ENCODE data around the gene SZT2.
A peak's percentile ranks its signal among the peaks of the same experiment; 100 is the strongest.

SZT2 gene

DNA sequence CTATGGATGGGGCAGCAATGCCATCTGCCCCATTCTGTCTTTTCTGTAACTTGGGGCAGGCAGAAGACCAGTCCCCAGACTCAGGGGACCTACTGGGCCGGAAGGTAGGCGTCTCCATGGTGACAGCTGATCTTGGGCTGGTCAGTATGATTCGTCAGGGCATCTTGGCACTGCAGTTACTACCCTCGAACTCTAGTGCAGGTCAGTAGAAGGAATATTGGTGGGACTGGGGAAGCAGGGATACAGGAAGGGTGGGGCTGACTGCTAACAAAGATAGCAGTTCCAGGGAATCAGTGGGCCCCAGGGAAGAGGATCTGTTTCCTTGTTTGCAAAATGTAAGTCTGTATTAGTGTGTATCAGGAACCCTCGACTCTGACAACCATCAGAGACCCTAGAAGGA is 26.2 kb downstream of the SZT2 start:
- intact Hi-C loops (cut with DNase I) = loop anchor here (2.0 kb wide), 1 partner anchor 189 kb away; no protein-coding TSS in a partner anchor
- no peak for DNase-seq

DNA sequence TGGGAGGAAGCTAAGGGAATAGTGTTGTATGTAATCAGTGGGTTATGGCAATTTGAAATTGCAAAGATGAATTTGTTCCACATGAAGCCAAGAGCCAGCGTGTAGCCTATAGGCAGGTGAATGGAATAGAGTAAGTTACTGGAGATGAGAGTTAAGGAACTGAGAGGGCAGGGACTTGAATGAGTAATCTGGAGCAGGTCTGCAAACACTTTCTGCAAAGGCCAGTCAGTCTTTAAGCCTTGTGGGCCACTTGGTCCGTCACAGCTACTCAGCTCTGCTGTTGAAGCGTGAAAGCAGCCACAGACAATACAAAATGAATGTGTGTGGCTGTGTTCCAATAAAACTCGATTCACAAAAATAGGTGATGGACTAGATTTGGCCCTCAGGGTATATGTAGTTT is 29.2 kb downstream of the SZT2 start:
- DNase-seq = no peak
- intact Hi-C loops (cut with DNase I) = no loop called here

DNA sequence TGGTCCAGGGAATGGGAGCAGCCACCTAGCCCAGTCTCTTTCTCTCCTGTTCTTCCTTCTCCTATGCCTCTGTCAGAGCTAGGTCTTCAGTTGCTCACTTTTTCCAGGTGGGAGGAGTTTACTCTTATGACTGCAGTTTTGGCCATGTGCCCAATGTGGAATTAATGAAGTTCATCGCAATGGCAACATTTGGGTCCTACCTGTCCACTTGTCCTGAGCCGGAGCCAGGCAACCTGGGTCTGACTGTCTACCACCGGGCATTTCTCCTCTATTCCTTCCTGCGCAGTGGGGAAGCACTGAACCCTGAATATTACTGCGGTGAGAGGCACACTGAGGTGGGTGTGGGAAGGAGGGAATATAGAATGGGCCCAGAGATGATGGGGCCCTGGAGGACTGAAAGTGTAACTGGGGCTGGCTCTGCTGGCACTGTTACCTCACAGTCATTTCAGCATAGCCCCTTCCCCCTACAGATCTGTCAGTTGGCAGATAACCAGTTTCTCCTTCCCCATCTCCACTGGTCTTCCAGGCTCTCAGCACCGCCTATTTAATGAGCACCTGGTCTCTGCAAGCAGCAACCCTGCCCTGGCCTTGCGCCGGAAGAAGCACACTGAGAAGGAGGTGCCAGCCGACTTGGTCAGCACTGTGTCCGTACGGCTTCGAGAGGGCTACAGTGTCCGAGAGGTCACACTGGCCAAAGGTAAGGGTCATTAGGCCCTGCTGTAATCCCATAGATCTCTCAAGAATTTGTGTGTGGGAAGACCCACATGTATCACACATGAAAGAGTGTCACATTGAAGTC is 30.1 kb downstream of the SZT2 start:
- intact Hi-C loops (cut with DNase I) = no loop called here
- no peak for DNase-seq

DNA sequence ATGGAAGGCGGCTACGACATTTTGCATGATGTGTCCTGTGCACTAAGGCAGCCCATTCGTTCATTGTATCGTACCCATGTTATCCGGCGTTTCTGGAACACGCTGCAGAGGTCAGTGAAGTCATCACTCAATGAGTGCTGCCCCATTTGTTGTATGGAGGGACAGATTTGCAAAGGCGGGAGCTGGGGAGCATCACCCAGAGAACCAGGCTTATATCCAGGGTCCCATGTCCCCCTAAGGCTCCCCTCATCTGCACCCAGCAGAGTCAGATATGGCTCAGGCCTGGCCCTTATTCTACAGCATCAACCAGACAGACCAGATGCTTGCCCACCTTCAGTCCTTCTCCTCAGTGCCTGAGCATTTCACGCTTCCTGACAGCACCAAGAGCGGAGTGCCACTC is 31.2 kb downstream of the SZT2 start:
- intact Hi-C loops (cut with DNase I) = no loop called here

DNA sequence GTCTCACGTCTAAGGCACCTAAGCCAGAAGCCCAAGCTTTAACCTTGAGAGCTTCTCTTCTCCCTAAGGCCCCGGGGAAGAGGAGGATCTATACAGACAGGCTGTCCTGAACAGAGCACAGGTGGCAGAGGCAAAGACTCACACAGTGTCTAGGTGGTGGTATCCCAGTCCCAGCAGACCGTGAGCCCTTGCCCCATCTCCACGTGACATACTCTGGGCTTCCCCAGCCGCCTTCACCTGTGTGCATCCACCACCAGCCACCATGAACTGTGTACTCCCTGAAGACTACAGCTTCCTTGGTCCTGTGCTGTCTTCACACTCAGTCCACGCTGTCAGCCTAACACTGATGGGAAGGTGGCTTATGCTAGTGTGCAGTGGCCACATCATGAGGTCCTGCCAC is 31.7 kb downstream of the SZT2 start:
- intact Hi-C loops (cut with DNase I) = no loop called here
- no peak for DNase-seq

More for the DNA sequence above, 31.2 kb downstream of the SZT2 start:
- no peak for DNase-seq

DNA sequence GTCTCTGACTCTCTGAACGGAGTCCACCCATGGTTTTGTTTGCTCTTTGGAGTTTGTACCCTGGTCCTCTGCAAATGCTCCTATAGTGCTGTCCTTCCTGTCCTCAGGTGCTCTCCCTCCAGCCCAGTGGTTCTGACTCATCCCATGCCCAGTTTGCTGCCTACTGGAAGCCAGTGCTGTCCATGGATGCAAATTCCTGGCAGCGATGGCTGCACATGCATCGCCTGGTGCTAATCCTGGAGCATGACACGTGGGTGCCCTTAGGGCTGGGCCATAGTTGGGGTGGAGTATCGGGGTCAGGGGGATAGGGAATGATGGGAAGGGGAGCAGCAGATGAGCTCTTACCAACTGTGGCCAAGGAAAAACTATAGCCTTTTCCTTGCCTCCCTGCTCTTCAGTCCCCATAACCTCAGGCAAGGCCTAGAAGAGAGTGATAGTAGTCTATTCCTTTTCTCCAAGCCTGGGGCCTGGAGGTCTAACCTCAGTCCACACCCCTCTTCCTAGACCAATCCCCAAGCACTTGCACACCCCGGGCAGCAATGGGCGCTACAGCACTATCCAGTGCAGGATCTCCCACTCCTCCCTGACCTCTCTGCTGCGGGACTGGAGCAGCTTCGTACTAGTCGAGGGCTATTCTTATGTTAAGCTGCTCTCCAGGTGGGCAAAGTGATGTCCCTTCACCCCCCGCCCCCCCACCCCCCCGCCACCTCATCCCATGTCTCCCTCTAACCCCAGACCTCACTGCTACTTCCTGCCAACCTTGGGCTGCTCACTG is 32.5 kb downstream of the SZT2 start:
- DNase-seq = no peak
- intact Hi-C loops (cut with DNase I) = no loop called here

DNA sequence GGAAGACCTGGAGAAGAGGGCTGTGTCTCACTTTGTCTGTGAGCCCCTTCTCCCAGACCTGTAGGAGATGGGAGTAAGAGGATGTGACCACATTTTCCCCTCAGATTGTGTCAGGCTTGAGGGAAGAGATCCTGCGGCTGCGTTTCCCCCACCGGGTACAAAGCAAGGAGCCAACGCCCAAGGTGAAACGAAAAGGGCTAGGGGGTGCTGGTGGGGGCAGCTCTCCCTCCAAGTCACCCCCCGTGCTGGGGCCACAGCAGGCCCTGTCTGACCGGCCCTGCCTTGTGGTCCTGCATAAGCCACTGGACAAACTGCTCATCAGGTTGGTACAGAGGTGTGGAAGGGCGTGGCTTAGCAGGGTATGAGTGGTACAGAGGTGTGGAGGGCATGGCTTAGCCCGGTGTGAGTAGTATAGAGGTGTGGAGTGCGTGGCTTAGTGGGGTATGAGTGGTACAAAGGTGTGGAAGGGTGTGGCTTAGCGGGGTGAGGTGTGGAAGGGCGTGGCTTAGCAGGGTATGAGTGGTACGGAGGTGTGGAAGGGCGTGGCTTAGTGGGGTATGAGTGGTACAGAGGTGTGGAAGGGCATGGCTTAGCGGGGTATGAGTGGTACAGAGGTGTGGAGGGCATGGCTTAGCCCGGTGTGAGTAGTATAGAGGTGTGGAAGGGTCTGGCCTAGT is 33.4 kb downstream of the SZT2 start:
- intact Hi-C loops (cut with DNase I) = no loop called here
- no peak for DNase-seq

DNA sequence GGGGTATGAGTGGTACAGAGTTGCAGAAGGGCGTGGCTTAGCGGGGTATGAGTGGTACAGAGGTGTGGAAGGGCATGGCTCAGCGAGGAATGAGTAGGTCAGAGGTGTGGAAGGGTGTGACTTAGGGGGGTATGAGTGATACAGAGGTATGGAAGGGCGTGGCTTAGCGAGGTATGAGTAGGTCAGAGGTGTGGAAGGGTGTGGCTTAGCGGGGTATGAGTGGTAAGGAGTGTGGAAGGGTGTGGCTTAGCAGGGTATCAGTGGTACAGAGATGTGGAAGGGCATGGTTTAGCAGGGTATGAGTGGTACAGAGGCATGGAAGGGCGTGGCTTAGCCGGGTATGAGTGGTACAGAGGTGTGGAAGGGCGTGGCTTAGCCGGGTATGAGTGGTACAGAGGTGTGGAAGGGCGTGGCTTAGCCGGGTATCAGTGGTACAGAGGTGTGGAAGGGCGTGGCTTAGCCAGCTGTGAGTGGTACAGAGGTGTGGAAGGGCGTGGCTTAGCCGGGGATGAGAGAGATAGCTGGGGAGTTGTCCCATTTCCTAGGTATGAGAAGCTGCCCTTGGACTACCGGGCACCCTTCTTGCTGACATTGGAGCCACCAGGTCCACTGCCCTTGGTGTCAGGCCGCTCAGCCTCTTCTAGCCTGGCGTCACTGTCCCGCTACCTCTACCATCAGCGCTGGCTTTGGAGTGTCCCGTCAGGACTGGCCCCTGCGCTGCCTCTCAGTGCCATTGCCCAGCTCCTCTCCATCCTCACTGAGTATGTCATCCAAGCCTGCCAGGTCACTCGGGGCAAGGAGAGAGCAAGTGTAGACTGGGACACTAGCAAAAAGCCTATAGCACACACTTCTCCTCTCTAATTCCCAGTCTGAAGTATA is 34.2 kb downstream of the SZT2 start:
- intact Hi-C loops (cut with DNase I) = no loop called here
- DNase-seq = no peak

DNA sequence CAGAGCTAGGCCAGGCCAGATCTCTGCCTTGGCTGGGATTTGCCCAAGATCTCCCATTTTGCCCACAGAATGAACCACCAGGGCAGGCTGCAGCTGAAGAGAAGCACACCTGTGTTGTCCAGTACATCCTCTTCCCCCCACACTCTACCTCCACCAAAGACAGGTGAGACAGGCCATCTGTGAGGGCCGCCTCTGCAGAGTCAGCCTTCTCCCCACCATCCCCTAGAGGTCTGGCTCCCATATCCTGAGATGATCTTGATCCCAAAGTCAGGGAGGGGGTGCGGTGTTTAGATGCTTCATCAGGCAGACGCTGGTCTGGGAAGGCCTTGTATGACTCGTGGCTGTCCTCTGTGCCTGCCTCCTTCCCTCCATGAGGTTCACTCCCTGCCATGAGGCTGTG is 35.3 kb downstream of the SZT2 start:
- intact Hi-C loops (cut with DNase I) = no loop called here
- DNase-seq = no peak

DNA sequence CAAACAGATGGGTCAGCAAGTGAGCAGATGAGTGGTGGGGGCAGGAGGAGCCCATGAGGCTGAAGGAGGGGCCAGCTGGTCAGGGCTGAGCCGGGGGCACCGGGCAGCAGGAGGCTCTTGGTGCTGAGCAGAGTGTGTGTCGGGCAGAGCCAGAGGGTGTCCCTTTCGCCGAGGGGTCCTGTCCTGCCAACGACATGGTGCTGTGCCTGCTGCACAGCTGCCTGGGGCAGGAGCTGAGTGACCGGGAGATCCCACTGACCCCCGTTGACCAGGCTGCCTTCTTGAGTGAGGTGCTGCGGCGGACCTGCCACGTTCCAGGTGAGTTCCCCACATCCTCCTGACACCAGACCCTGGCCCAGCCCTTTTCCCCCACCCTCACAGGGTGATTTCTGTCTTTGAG is 36.5 kb downstream of the SZT2 start:
- intact Hi-C loops (cut with DNase I) = no loop called here
- no peak for DNase-seq

DNA sequence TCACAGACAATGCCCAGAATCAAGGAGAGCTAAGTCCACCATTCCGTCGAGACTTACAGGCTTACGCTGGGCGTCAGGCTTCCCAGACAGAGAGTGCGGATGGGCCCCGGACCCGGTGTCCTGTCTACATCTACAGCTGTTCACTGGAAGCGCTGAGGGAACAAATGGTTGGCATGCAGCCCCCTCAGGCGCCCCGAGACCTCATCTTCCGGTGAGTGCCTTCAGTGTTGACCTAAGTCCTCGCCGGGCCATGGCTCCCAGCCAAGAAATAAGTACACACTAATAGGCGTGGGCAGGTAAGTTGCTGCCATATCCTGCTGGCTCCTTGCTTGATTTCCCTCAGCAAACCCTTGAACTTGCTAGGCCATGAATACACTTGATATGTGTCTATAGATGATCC is 37.8 kb downstream of the SZT2 start:
- intact Hi-C loops (cut with DNase I) = no loop called here
- DNase-seq = peak in 1 of 42 donors; percentile 11

DNA sequence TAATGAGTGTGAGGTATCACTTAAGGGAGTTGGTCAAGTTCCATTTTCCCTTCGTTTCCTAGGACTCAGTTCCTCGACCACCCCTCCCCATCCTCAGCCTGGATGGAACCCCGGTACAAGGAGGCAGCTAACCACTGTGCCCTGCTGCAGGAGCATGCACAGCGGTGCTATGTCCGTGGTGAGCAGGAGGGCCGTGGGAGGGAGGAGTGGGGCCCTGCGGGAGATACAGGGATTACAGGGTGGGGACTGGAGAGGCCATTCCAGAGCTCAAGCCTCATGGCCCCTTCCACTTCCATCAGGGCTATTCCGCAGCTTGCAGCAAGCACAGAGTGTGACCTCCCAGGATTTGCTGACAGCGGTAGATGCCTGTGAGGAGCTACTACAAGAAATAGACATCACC is 38.2 kb downstream of the SZT2 start:
- DNase-seq = no peak
- intact Hi-C loops (cut with DNase I) = no loop called here

DNA sequence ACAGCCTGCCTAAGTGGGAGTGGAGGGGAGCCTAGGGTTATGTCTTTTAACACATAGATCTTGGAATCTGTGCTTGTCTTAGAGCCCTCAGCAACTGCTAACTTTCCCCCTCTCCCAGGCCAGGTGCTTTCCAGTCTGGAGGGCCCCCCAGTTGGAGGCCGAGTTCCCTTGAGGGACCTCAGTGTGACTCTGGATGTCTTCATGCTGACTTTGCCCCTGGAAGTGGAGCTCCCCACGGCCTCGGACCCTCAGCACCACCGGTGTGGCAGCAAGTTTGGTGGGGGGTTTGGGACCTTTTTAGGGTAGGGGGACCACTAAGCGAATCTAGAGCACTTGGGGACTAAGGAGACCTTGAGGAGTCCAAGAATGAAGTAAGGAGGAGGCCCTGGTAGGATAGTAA is 41.1 kb downstream of the SZT2 start:
- no peak for DNase-seq
- intact Hi-C loops (cut with DNase I) = no loop called here

DNA sequence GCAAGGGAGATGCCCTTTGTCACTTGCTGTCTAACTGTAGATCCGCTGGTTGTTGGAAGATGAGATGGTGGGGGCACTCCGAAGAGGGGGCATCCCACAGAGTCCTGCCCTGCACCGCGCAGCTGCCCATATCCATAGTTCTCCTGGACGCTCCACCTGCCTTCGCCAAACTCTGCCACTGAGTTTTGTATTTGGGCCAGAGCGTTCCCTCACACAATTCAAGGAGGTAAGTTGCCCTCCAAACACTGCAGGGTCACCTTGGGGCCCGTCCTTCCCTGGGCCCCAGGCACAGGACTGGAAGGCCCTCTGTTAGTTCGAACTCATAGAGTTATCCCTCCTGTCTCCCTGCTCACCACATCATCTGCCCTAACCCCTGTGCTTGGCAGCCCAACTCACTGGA is 42.0 kb downstream of the SZT2 start:
- DNase-seq = no peak
- intact Hi-C loops (cut with DNase I) = no loop called here

DNA sequence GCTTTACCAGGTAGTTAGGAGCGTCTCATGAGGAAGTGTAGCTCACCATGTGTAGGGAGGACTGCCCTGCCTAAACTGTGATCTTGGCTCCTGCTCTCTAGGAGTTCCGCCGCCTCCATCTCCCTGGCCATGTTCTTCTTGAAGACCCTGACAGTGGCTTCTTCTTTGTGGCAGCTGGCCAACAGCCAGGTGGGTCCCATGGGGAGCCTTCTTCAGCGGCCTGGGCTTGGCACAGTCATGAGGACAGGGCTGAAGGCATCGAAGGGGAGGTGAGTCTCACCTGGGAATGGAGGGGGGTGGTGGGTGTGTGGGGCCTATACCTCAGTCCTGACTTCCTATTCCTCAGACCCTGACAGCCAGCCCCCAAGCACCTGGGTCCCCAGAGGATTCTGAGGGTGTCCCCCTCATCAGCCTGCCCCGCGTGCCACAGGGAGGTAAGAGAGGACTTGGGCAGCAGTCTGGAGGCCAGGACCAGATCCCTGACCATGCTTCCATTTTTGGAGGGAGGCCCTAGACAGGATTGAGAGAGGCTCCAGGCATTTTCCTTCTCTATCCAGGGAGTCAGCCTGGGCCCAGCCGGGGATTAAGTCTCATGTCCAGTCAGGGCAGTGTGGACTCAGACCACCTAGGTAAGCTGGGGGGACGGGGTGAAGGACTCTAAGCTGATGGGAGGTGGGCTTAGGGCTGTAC is 42.6 kb downstream of the SZT2 start:
- intact Hi-C loops (cut with DNase I) = no loop called here
- DNase-seq = peak in 1 of 42 donors; percentile 0

DNA sequence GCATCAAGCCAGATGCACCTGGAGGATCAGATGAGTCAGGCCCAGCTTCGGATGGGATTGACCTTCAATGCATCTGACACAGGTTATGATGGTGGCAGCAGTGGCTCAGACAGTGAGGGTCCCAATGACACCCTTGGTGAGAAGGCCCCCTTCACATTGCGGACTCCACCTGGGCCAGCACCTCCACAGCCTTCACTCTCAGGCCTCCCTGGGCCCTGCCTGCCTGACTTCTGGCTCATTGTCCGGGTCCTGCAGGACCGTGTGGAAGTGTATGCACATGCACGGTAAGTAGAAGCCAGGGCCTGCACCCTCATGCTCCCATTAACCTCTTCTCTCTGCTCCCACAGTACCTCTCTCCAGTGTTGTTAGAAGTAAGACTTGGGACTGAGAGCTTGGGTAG is 43.2 kb downstream of the SZT2 start:
- DNase-seq = peak in 3 of 42 donors; percentile 1 to 15 (median 9)
- intact Hi-C loops (cut with DNase I) = no loop called here

DNA sequence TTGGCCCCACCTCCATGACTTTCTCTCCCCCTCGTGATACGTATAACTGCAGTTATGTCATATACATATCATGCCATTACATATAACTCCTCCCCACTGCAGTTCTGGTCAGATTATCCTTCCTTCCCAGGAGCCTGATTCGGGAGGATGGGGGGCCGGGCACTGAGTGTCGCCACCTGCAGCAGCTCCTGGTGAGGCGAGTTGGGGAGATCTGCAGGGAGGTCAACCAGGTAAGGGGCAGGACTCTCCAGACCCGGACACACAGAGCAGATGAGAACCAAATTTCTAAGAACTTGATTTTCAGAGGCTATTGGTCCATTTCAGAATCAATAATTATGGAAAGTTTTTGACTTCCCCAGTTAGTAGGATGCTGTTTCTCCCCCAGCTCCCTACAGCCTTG is 44.6 kb downstream of the SZT2 start:
- intact Hi-C loops (cut with DNase I) = no loop called here

More for the DNA sequence above, 44.6 kb downstream of the SZT2 start:
- peak in 5 of 42 donors; percentile 1 to 22 (median 4) for DNase-seq
